MCF 10A (cell line): Measurements from ENCODE around the gene SHISA7. TPM values are rescaled to one million over a fixed set of nuclear protein-coding genes. Genes with fewer than 3 reads are reported as not detected.
A peak's percentile ranks its signal among the peaks of the same experiment; 100 is the strongest.

Source experiments
- BruUV-seq: library from RNA; stranded (reverse); fragments of 400-500 nt; replicated peaks from 2 replicates; lab custom pipeline; 2021; lab: Mats Ljungman, UMichigan
- CTCF ChIA-PET: fragments of 300-600 bp; sonication (Branson Sonifier 250); formaldehyde crosslinking; extraction: SDS; loops from one replicate; lab custom pipeline; 2021; ENCODE audit warnings: antibody characterized with exemption, inconsistent platforms; lab: Yijun Ruan, JAX
- POLR2A ChIA-PET: fragments of 300-600, 350-650 bp; sonication (Branson Sonifier 250); formaldehyde crosslinking; extraction: SDS; loops from one replicate; lab custom pipeline; 2020; ENCODE audit warnings: antibody characterized with exemption, inconsistent platforms; lab: Yijun Ruan, JAX
- DNase-seq: peaks from one replicate; pipeline ENCODE4 v3.0.0-alpha.2; 2018; ENCODE audit not compliant: unreplicated experiment
- H3K27ac Mint-ChIP-seq: one replicate; pipeline ENCODE4 v1.8.0; 2022; ENCODE audit warnings: mild to moderate bottlenecking, low read depth, mixed read lengths; ENCODE audit not compliant: unreplicated experiment
- H3K27me3 Mint-ChIP-seq: one replicate; pipeline ENCODE4 v1.8.0; 2022; ENCODE audit warnings: mixed read lengths; ENCODE audit not compliant: insufficient read depth, unreplicated experiment
- H3K36me3 Mint-ChIP-seq: one replicate; pipeline ENCODE4 v1.8.0; 2022; ENCODE audit warnings: mild to moderate bottlenecking, moderate library complexity, mixed read lengths; ENCODE audit not compliant: insufficient read depth, unreplicated experiment
- H3K4me1 Mint-ChIP-seq: one replicate; pipeline ENCODE4 v1.8.0; 2022; ENCODE audit warnings: mixed read lengths; ENCODE audit not compliant: insufficient read depth, unreplicated experiment
- H3K4me3 Mint-ChIP-seq: one replicate; pipeline ENCODE4 v1.8.0; 2022; ENCODE audit warnings: mild to moderate bottlenecking, moderate library complexity, mixed read lengths; ENCODE audit not compliant: unreplicated experiment
- H3K9me3 Mint-ChIP-seq: one replicate; pipeline ENCODE4 v1.8.0; 2022; ENCODE audit warnings: mixed read lengths; ENCODE audit not compliant: unreplicated experiment
- intact Hi-C: fragments of 100-400 bp; cut with micrococcal nuclease; formaldehyde crosslinking; loops from 2 replicates; pipeline ENCODE4 v1.14.1; 2022
- total RNA-seq: library from RNA; stranded (reverse); gene quantifications from 2 replicates; pipeline ENCODE4 v1.2.3, GENCODE V29; 2022
- TF ChIP-seq, protein P1 (sequence below): fragments of 200-600 bp; IDR thresholded peaks from one replicate; pipeline ENCODE4 v1.8.0; 2022; ENCODE audit warnings: antibody characterized with exemption, mild to moderate bottlenecking; ENCODE audit not compliant: unreplicated experiment

SHISA7 gene
- total RNA-seq, 1 experiment from 2014 or later = not detected

DNA sequence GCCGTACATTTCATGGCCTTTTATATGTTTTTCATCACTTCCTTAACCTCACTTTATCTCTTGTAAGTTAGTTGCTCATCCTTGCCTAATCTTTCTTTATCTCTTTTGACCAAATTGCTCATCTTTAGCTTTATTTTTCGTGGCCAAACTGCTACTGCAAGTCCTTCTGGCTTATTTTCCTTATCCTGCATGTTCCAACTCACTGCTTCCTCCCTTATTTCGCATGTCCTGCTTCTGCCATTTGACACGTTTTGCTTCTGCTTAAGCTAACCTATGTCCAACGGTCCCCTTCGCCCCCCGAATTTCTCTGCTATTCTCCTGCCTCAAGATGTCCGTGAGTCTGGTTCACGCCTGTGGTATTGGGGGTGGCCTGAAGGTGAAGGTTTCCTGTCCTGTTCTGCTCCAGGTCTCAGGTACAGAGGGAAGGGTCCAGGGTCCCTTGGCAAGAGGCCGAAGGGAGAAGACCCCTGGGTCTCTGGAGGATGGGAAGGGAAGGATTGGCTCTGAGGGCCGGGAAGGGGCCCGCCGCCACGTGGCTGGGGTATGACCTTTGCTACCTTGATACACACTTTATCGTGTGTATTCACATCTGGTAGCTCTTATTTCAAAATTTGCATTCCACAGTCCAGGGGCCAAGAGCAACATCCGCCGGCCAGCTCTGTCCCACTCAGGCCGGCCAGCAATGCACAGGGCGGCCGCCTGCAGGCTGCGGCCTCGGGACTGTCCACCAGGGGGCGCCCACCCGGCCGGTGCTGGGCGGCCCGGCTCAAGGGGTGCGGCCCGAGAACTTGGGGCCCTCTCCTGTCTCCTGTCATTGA, 24.3 kb upstream of the SHISA7 start:
- DNase-seq = peak; percentile 65
- ChIA-PET CTCF (interaction anchor here (0.6 to 4.3 kb wide), 65 partner anchors 8 to 1014 kb away, joined by 3 to 64 read pairs (median 5); partner anchors contain the start of genes KMT5C, LENG9, NAT14 and TMEM238), POLR2A (interaction anchor here (0.9 to 3.3 kb wide), 4 partner anchors 9 to 133 kb away, joined by 3 to 20 read pairs (median 6); partner anchors contain the start of genes KMT5C, ZNF524 and ZNF628)
- Mint-ChIP-seq H3K27me3 (no peaks in the 10 kb centered on the region), H3K4me3 (no peak overlapping the region), H3K9me3 (no peaks in the 10 kb centered on the region), H3K36me3 (peaks cover 7% of the 10 kb centered on the region), H3K4me1 (peaks cover 2% of the 10 kb centered on the region), H3K27ac (no peak overlapping the region)
- TF ChIP-seq, protein P1, sequence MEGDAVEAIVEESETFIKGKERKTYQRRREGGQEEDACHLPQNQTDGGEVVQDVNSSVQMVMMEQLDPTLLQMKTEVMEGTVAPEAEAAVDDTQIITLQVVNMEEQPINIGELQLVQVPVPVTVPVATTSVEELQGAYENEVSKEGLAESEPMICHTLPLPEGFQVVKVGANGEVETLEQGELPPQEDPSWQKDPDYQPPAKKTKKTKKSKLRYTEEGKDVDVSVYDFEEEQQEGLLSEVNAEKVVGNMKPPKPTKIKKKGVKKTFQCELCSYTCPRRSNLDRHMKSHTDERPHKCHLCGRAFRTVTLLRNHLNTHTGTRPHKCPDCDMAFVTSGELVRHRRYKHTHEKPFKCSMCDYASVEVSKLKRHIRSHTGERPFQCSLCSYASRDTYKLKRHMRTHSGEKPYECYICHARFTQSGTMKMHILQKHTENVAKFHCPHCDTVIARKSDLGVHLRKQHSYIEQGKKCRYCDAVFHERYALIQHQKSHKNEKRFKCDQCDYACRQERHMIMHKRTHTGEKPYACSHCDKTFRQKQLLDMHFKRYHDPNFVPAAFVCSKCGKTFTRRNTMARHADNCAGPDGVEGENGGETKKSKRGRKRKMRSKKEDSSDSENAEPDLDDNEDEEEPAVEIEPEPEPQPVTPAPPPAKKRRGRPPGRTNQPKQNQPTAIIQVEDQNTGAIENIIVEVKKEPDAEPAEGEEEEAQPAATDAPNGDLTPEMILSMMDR = peak; percentile 98
- BruUV-seq = no TSS peak
- intact Hi-C loops = loop anchor here (1.0 kb wide), 2 partner anchors 37 to 164 kb away; no protein-coding TSS in a partner anchor

DNA sequence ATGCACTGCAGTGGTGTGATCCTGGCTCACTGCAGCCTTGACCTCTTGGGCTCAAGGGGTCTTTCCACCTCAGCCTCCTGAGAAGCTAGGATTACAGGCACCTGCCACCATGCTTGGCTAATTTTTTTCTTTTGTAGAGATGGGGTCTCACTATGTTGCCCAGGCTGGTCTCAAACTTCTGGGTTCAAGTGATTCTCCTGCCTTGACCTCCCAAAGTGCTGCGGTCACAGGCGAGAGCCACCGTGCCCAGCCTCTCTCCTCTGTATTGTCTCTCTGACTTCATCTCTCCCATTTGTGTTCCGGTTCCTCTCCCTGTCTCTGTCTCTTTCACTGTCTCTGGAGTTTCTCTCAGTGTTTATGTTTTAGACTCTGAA, 23.1 kb upstream of the SHISA7 start:
- CTCF ChIA-PET = interaction anchor here (0.6 to 4.3 kb wide), 8 partner anchors 10 to 164 kb away, joined by 3 to 64 read pairs (median 16); partner anchors contain the start of gene ZNF628
- H3K27ac Mint-ChIP-seq = no peak overlapping the region
- intact Hi-C loops = no loop called here

DNA sequence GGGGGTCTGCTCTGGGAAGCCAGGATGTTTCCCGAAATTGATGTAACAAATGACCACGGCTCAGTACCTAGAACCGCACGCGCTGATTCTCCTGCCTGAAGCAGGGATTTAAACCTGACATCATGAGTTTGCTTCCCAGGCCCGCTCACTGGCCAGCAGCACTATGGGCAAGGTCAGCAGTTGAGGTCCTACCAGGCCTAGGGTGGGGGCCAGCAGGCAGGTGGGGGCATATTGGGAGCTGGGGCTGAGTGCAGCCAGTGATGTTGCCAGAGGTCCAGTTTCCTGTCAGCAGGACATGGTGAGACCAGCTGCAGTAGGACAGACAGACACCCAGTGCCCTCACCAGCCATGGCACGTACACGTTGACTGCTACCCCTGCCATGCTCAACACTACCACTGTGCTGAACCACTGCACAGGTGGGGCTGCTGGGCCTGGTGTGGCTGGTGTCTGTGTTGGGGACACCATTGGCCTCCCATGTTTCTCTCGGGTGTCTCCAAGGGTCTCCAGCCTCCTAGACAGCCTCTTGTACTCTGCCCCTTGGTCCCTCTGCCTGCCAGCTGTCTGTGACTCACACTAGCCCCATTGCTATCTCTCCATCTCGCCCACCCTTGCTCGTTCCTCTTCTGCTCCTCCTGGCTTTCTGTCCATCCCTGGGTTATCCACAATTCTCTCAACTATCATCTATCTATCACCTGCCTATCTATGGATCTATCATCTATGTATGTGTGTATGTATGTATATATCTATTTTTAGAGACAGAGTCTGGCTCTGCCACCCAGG, 22.6 kb upstream of the SHISA7 start:
- Mint-ChIP-seq H3K27ac (no peak overlapping the region), H3K27me3 (no peaks in the 10 kb centered on the region), H3K9me3 (no peaks in the 10 kb centered on the region), H3K36me3 (peaks cover 11% of the 10 kb centered on the region), H3K4me1 (peaks cover 9% of the 10 kb centered on the region), H3K4me3 (no peak overlapping the region)
- BruUV-seq = no TSS peak
- TF ChIP-seq, protein P1 = no peak
- intact Hi-C loops = no loop called here
- no peak for DNase-seq
- ChIA-PET POLR2A (interaction anchor here (0.7 to 3.3 kb wide), 2 partner anchors 11 to 121 kb away, joined by 4 to 20 read pairs; partner anchors contain the start of gene ZNF628), CTCF (interaction anchor here (0.6 to 4.3 kb wide), 5 partner anchors 11 to 165 kb away, joined by 3 to 64 read pairs (median 20); partner anchors contain the start of gene ZNF628)

More for the DNA sequence above, 23.1 kb upstream of the SHISA7 start:
- Mint-ChIP-seq H3K36me3 (peaks cover 14% of the 10 kb centered on the region), H3K9me3 (no peaks in the 10 kb centered on the region), H3K27me3 (no peaks in the 10 kb centered on the region), H3K4me3 (no peak overlapping the region), H3K4me1 (peaks cover 6% of the 10 kb centered on the region)
- TF ChIP-seq, protein P1 = no peak
- no TSS peak for BruUV-seq
- POLR2A ChIA-PET = interaction anchor here (0.7 to 3.3 kb wide), 4 partner anchors 10 to 1272 kb away, joined by 3 to 20 read pairs (median 6); partner anchors contain the start of gene ZNF628
- no peak for DNase-seq
